NB4 (cell line): Measurements from ENCODE around the gene IQCK.

Experiments
- DNase-seq: peaks from one replicate; pipeline ENCODE4 v3.0.0; 2010; ENCODE audit warnings: low read depth
- H3K4me3 ChIP-seq: one replicate; pipeline ENCODE4 v1.5.1; 2011; ENCODE audit warnings: mild to moderate bottlenecking, low read depth, low read length, moderate library complexity
- MYC ChIP-seq: IDR thresholded peaks from 2 replicates; pipeline ENCODE4 v1.6.1; 2011; ENCODE audit warnings: low read depth, low read length
- POLR2A ChIP-seq: IDR thresholded peaks from 2 replicates; pipeline ENCODE4 v1.6.1; 2011; ENCODE audit warnings: mild to moderate bottlenecking; ENCODE audit not compliant: insufficient read length; ENCODE audit errors: extremely low read depth
- TF ChIP-seq, protein P1 (sequence below): IDR thresholded peaks from one replicate; pipeline ENCODE4 v1.5.1; 2012; ENCODE audit warnings: low read depth, low read length
- TF ChIP-seq, protein P2 (sequence below): IDR thresholded peaks from 2 replicates; pipeline ENCODE4 v1.6.1; 2011; ENCODE audit warnings: low read depth, low read length

The IQCK gene

DNA sequence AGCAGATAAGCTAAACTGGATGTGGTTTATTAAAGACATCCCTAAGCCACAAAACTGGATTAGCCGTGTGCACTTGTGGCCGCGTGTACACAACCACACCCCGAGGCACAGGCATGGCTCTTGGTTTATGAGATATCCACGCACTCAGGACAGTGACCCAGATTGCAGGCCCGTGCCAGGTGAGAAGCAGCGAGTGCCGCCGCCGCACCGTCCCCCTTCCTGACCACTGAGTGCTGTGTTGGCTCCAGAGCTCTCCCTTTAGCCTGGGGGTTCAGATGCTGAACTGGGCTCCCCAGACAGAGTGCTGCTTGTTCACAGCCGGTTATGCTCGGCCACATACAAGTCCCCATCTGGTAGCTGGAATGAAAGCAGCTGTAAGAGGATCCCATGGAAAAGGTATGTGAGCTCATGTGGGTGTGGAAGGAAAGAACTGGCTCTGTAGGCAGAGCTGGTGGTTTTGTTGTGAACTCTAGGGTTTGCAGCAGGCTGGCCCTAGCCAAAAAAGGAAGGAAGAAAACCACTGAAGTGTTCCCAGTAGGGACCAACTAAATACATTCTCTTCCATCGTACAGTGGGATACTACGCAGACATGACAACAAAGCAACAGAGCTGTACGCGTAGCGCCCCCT, 29.6 kb upstream of the IQCK start:
- DNase-seq: no peak
- no peak overlapping the region for H3K4me3 ChIP-seq
- TF ChIP-seq, protein P1, sequence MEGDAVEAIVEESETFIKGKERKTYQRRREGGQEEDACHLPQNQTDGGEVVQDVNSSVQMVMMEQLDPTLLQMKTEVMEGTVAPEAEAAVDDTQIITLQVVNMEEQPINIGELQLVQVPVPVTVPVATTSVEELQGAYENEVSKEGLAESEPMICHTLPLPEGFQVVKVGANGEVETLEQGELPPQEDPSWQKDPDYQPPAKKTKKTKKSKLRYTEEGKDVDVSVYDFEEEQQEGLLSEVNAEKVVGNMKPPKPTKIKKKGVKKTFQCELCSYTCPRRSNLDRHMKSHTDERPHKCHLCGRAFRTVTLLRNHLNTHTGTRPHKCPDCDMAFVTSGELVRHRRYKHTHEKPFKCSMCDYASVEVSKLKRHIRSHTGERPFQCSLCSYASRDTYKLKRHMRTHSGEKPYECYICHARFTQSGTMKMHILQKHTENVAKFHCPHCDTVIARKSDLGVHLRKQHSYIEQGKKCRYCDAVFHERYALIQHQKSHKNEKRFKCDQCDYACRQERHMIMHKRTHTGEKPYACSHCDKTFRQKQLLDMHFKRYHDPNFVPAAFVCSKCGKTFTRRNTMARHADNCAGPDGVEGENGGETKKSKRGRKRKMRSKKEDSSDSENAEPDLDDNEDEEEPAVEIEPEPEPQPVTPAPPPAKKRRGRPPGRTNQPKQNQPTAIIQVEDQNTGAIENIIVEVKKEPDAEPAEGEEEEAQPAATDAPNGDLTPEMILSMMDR: no peak
- TF ChIP-seq MYC (no peak), POLR2A (no peak)
- TF ChIP-seq, protein P2, sequence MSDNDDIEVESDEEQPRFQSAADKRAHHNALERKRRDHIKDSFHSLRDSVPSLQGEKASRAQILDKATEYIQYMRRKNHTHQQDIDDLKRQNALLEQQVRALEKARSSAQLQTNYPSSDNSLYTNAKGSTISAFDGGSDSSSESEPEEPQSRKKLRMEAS: no peak

DNA sequence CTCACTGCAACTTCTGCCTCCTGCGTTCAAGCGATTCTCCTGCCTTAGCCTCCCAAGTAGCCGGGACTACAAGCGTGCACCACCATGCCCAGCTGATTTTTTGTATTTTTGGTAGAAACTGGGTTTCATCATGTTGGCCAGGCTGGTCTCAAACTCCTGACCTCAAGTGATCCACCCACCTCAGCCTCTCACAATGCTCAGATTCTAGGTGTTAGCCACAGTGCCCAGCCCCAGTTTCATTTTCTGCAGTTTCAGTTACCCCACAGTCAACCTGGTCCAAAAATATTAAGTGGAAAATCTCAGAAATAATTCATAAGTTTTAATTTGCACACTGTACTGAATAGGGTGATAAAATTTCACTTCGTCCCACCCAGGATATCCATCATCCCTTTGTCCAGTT, 28.7 kb upstream of the IQCK start:
- TF ChIP-seq POLR2A: no peak
- TF ChIP-seq, protein P1: no peak
- TF ChIP-seq, protein P2: no peak
- DNase-seq: no peak
- H3K4me3 ChIP-seq: no peak overlapping the region

DNA sequence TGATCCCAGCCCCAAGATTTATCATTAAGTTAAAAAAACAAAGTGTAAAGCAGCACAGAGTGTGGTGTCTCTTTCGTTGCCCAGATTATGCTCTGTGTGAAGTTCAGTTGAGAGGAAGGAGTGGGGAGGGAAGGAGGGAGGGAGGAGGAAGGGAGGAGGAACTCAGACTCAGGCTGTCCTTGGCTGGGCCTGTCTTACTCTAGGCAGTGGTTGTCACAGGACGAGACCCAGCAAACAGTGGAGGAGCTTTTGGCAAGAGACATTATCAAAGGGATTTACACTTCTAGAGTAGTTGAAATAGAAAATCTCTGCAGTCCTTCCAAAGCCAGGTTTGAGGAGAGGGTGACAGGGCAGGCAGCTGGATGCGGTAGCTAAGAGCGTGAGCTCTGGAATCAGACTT, 27.9 kb upstream of the IQCK start:
- no peak for DNase-seq
- no peak for TF ChIP-seq MYC
- TF ChIP-seq, protein P1: no peak
- no peak for TF ChIP-seq POLR2A
- TF ChIP-seq, protein P2: no peak
- H3K4me3 ChIP-seq: no peak overlapping the region

DNA sequence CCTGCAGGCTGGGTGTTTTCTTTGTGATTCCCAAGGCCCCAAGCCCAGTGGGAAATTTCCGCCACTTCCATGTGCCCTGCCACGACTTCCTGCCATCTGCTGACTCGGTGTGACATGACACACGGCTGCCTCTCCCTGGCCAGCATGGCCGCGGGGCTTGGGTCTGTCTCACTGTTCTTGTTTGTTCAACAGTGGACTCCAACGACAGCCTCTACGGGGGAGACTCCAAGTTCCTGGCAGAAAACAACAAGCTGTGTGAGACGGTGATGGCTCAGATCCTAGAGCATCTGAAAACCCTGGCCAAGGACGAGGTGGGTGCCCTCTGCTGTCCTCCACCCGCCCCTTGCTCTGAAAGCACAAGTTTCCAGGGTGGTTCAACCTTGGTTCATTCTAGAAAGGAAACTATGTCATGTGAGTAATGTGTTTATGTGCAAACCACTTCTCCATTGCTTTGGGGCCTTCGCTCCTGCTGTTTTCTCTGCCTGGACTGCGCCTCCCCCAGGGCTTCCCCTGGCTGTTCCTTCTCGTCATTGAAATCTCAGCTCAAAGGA, 26.8 kb upstream of the IQCK start:
- TF ChIP-seq POLR2A: no peak
- TF ChIP-seq MYC: no peak
- TF ChIP-seq, protein P1: no peak
- TF ChIP-seq, protein P2: no peak
- H3K4me3 ChIP-seq: no peak overlapping the region
- DNase-seq: peak; percentile 20

DNA sequence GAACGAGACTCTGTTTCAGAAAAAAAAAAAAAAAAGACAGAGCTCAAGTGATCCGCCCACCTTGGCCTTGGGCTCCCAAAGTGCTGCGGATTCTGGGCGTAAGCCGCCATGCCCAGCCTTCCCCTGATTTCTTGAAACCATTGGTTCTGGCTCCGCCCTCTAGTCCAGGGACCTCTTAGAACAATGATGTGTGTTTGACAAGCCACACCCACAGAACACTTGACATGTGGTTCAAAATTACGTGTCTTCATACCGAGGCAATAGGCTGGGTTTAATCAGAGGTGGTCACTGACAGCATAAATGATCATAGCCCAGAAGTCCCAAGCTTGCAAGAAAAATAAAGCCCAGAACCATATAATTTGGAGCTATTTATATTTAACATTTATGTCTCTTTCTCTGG, 23.1 kb upstream of the IQCK start:
- TF ChIP-seq MYC (no peak), POLR2A (no peak)
- TF ChIP-seq, protein P1: no peak
- TF ChIP-seq, protein P2: no peak
- H3K4me3 ChIP-seq: no peak overlapping the region
- DNase-seq: no peak
